ENCODE data around the gene PDE1C.
"Not testable (repeated sequence)": the region's sequence is repeated elsewhere in the genome, so short reads cannot be mapped to it uniquely, and the experiment has no call there.

Gene PDE1C

GRCh38 chr7:31851119-31851518 lies 219.1 kb downstream of the PDE1C start:
- no peak for DNase-seq (ENCODE audit: low spot score)
- Histone ChIP-seq H3K27ac (no peak overlapping the region), H3K4me3 (no peak overlapping the region)
- TF ChIP-seq CTCF (IDR thresholded peaks at IDR 0.05): no peak

GRCh38 chr7:31850601-31851000 lies 219.6 kb downstream of the PDE1C start:
- DNase-seq (ENCODE audit: low spot score): no peak

GRCh38 chr7:31850066-31850465 lies 220.1 kb downstream of the PDE1C start:
- Histone ChIP-seq H3K4me3 (no peak overlapping the region), H3K27ac (no peak overlapping the region)
- TF ChIP-seq CTCF (IDR thresholded peaks at IDR 0.05): no peak
- no peak for DNase-seq (ENCODE audit: low spot score)

More at GRCh38 chr7:31850601-31851000, 219.6 kb downstream of the PDE1C start:
- no peak overlapping the region for H3K4me3 ChIP-seq
- TF ChIP-seq CTCF (IDR thresholded peaks at IDR 0.05): no peak
- H3K27ac ChIP-seq: no peak overlapping the region

- H3K27ac ChIP-seq: no peak overlapping the region
- TF ChIP-seq CTCF (IDR thresholded peaks at IDR 0.05): no peak
- H3K4me3 ChIP-seq: no peak overlapping the region
- no peak for DNase-seq (ENCODE audit: low spot score)
Measured at GRCh38 chr7:31835471-31835870, 234.7 kb downstream of the PDE1C start.

- not testable (repeated sequence) for DNase-seq (ENCODE audit: low spot score); H3K4me3 ChIP-seq; H3K27ac ChIP-seq
Measured at GRCh38 chr7:31833625-31834024, 236.6 kb downstream of the PDE1C start.

GRCh38 chr7:31828520-31828919 lies 241.7 kb downstream of the PDE1C start:
- no peak for DNase-seq (ENCODE audit: low spot score)
- Histone ChIP-seq H3K27ac (no peak overlapping the region), H3K4me3 (no peak overlapping the region)
- TF ChIP-seq CTCF (IDR thresholded peaks at IDR 0.05): no peak

- no peak for DNase-seq (ENCODE audit: low spot score)
- no peak overlapping the region for H3K27ac ChIP-seq
- TF ChIP-seq CTCF (IDR thresholded peaks at IDR 0.05): no peak
- no peak overlapping the region for H3K4me3 ChIP-seq
Measured at GRCh38 chr7:31825576-31825975, 244.6 kb downstream of the PDE1C start.

- Histone ChIP-seq H3K4me3 (no peak overlapping the region), H3K27ac (no peak overlapping the region)
- no peak for TF ChIP-seq CTCF (IDR thresholded peaks at IDR 0.05)
- no peak for DNase-seq (ENCODE audit: low spot score)
Measured at GRCh38 chr7:31819031-31819430, 251.2 kb downstream of the PDE1C start.
